Mesothelial cell of epicardium (in vitro differentiated cells): ENCODE measurements around the gene SEPTIN1. TPM values are rescaled to one million over a fixed set of nuclear protein-coding genes. Genes with fewer than 3 reads are reported as not detected.

Experiments used
- DNase-seq, 2 experiments: peaks; one replicate each; pipeline ENCODE4 v3.0.0; 2021; ENCODE audit warnings: low spot score in 2 of 2; ENCODE audit not compliant: unreplicated experiment in 2 of 2
- H3K27ac Mint-ChIP-seq: 2 replicates; pipeline ENCODE4 v1.8.0; 2021; ENCODE audit warnings: mixed read lengths
- H3K27me3 Mint-ChIP-seq: 2 replicates; pipeline ENCODE4 v1.8.0; 2021; ENCODE audit warnings: low read depth, mixed read lengths
- H3K36me3 Mint-ChIP-seq: 2 replicates; pipeline ENCODE4 v1.8.0; 2021; ENCODE audit warnings: mixed read lengths
- H3K4me1 Mint-ChIP-seq: 2 replicates; pipeline ENCODE4 v1.8.0; 2021; ENCODE audit warnings: mixed read lengths
- H3K4me3 Mint-ChIP-seq: 2 replicates; pipeline ENCODE4 v1.8.0; 2021; ENCODE audit warnings: mild to moderate bottlenecking, moderate library complexity, mixed read lengths
- H3K9me3 Mint-ChIP-seq: 2 replicates; pipeline ENCODE4 v1.8.0; 2021; ENCODE audit warnings: mixed read lengths
- total RNA-seq: library from RNA; stranded (reverse); gene quantifications from 3 replicates; pipeline ENCODE4 v1.2.1, GENCODE V29; 2021
- TF ChIP-seq, protein P1 (sequence below): fragments of 200-600 bp; sonication (generic); IDR thresholded peaks from one replicate; pipeline ENCODE4 v1.5.0; 2021; ENCODE audit warnings: antibody characterized with exemption; ENCODE audit not compliant: unreplicated experiment

Gene SEPTIN1
- total RNA-seq, 1 donor from 2014 or later: 1.6 TPM

DNA sequence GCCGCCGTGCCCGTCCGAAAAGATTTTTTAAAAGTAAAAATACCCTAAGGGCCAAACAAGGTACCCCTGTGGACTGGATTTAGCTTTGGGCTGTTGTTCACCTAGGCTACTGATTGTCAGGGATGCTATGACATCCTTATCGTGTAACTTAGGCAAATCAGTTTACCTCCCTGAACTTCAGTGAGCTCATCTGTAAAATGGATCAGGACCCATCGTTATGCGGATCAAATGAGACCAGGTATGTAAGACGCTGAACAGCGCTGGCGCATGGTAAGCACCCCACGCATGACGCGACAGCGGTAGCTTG lies 24.4 kb upstream of the SEPTIN1 start:
- Mint-ChIP-seq H3K4me1 (peaks cover 10% of the 10 kb centered on the region), H3K9me3 (no peaks in the 10 kb centered on the region), H3K4me3 (peak overlapping the region; percentile 83), H3K36me3 (peaks cover 2% of the 10 kb centered on the region), H3K27me3 (no peaks in the 10 kb centered on the region), H3K27ac (peak overlapping the region; percentile 88)
- TF ChIP-seq, protein P1, sequence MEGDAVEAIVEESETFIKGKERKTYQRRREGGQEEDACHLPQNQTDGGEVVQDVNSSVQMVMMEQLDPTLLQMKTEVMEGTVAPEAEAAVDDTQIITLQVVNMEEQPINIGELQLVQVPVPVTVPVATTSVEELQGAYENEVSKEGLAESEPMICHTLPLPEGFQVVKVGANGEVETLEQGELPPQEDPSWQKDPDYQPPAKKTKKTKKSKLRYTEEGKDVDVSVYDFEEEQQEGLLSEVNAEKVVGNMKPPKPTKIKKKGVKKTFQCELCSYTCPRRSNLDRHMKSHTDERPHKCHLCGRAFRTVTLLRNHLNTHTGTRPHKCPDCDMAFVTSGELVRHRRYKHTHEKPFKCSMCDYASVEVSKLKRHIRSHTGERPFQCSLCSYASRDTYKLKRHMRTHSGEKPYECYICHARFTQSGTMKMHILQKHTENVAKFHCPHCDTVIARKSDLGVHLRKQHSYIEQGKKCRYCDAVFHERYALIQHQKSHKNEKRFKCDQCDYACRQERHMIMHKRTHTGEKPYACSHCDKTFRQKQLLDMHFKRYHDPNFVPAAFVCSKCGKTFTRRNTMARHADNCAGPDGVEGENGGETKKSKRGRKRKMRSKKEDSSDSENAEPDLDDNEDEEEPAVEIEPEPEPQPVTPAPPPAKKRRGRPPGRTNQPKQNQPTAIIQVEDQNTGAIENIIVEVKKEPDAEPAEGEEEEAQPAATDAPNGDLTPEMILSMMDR: no peak
- no peak for DNase-seq

DNA sequence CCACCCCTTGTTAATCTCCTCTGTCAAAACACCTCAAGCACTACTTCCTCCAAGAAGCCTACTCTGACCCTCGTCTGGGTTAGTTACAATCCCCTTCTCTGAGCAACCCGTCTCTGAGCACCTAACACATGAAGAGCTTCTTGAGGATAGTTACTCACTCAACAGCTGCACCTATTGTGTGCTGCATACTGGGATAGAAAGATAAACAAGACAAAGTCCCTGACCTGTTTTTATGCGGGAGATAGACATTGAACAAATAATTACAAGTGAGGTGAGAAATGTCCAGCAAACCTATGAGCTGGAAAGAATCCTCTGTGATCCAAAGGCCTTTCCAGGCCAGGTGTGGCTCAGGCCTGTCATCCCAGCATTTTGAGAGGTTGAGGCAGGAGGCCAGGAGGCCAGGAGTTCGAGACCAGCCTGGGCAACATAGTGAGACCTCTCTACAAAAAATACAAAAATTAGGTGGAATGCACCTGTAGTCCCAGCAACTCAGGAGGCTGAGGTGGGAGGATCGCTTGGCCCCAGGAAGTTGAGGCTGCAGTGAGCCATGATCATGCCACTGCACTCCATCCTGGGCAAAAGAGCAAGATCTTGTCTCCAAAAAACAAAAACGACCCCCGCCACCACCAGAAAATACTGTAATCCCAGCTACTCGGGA lies 19.5 kb upstream of the SEPTIN1 start:
- H3K27me3 Mint-ChIP-seq: no peaks in the 10 kb centered on the region
- TF ChIP-seq, protein P1: no peak
- no peaks in the 10 kb centered on the region for H3K9me3 Mint-ChIP-seq
- peaks cover 20% of the 10 kb centered on the region for H3K4me1 Mint-ChIP-seq
- H3K36me3 Mint-ChIP-seq: peaks cover 3% of the 10 kb centered on the region
- no peak for DNase-seq
- H3K27ac Mint-ChIP-seq: peak overlapping the region; percentile 99
- H3K4me3 Mint-ChIP-seq: peak overlapping the region; percentile 84

DNA sequence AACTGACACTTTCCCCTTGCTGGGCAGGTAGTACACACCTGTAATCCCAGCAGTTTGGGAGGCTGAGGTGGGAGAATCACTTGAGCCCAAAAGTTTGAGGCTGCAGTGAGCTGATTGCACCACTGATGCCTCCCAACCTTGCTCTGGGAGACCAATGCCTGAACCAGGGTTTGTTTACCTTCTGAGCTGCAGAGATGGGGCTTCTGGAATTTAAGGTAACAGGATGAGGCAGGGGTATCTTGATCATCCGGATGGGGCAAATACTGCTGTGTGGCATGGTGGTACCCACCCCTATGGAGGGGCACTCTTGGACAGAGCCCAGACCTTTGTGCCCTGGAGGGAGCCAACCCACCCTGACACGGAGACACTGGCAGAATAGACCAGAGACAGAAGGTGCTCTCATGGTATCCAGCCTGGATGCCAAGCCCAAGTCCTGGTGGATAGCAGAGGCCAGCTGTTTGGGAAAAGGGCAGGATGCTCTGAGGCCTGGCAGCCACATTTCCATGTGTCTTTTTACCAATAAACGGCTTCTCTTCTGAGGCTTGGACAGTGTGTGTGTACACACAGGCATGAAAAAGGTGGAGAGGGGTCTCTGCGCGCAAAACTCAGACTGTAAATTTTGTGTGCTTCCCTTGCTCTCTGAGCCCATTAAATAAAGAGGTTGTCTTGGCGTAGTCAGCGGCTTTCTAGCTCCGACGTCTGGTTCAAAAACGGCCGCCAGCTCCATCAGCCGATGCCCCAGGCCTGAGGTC lies 17.2 kb upstream of the SEPTIN1 start:
- H3K4me3 Mint-ChIP-seq: peak overlapping the region; percentile 84
- H3K4me1 Mint-ChIP-seq: peaks cover 27% of the 10 kb centered on the region
- no peak for DNase-seq
- peak overlapping the region; percentile 99 for H3K27ac Mint-ChIP-seq
- H3K36me3 Mint-ChIP-seq: peaks cover 4% of the 10 kb centered on the region
- TF ChIP-seq, protein P1: no peak
- H3K27me3 Mint-ChIP-seq: no peaks in the 10 kb centered on the region
- H3K9me3 Mint-ChIP-seq: no peaks in the 10 kb centered on the region

DNA sequence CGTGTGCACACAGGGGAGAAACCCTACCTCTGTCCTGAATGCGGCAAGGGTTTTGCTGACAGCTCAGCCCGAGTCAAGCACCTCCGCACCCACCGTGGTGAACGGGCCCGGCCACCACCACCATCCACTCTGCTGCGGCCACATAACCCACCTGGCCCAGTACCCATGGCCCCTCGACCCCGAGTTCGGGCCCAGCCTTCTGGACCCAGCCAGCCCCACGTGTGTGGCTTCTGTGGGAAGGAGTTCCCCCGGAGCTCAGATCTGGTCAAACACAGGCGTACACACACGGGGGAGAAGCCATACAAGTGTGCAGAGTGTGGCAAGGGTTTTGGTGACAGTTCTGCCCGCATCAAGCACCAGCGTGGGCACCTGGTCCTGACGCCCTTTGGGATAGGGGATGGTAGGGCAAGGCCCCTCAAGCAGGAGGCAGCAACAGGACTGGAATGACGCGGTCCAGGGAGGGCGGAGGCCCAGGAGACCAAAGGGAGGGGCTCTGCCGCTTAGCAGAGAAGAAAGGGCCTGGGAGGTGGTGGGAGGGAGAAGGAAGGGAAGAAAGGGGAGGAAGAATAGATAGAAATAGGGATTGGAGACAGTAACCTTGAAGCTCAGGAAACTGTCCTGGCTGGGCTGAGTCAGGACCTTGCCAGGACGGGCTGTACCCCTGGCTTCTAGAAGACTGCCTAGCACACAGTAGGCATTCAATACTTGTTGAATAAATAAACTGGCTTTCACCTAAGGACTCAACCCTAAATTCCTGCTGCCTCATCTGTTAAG lies 16.5 kb upstream of the SEPTIN1 start:
- no peak for DNase-seq
- TF ChIP-seq, protein P1: no peak
- no peak overlapping the region for H3K4me3 Mint-ChIP-seq
- peaks cover 34% of the 10 kb centered on the region for H3K4me1 Mint-ChIP-seq
- H3K9me3 Mint-ChIP-seq: no peaks in the 10 kb centered on the region
- H3K36me3 Mint-ChIP-seq: peaks cover 4% of the 10 kb centered on the region
- H3K27me3 Mint-ChIP-seq: no peaks in the 10 kb centered on the region
- H3K27ac Mint-ChIP-seq: peak overlapping the region; percentile 99

DNA sequence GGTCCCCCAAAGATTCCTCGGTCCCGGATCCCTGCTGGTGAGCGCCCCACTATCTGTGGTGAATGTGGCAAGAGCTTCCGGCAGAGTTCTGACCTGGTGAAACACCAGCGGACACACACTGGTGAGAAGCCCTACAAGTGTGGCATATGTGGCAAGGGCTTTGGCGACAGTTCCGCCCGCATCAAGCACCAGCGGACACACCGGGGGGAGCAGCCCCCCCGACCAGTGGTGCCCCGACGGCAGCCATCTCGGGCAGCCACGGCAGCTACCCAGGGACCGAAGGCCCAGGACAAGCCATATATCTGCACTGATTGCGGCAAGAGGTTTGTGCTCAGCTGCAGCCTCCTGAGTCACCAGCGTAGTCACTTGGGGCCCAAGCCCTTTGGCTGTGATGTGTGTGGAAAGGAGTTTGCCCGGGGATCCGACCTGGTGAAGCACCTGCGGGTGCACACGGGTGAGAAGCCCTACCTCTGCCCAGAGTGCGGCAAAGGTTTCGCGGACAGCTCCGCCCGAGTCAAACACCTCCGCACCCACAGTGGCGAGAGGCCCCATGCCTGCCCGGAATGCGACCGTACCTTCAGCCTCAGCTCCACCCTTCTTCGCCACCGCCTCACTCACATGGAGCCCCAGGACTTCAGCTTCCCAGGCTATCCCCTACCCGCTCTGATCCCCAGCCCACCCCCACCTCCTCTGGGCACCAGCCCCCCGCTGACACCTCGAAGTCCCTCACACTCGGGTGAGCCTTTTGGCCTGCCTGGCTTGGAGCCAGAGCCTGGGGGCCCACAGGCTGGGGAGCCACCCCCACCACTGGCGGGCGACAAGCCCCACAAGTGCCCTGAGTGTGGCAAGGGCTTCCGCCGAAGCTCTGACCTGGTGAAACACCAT lies 15.7 kb upstream of the SEPTIN1 start:
- Mint-ChIP-seq H3K36me3 (peaks cover 4% of the 10 kb centered on the region), H3K9me3 (no peaks in the 10 kb centered on the region), H3K27me3 (no peaks in the 10 kb centered on the region), H3K4me1 (peaks cover 34% of the 10 kb centered on the region), H3K27ac (no peak overlapping the region), H3K4me3 (no peak overlapping the region)
- DNase-seq: no peak
- TF ChIP-seq, protein P1: no peak
